HepG2 (cell line): ENCODE results near the gene SV2B. TPM values are rescaled to one million over a fixed set of nuclear protein-coding genes. Genes with fewer than 3 reads are reported as not detected.

Experiments used
- ATAC-seq: fragments of 200-7000 bp; cut with Tn5 transposase; 3 replicates; pipeline ENCODE4 v1.9.1; 2020; ENCODE audit warnings: mild to moderate bottlenecking, moderate library complexity
- BruUV-seq: library from RNA; stranded (reverse); fragments of 400-500 nt; replicated peaks from 2 replicates; lab custom pipeline; 2021; lab: Mats Ljungman, UMichigan
- CTCF ChIA-PET: fragments of 300-600 bp; formaldehyde crosslinking; extraction: SDS; loops from one replicate; lab custom pipeline; 2021; ENCODE audit warnings: low total read pairs, inconsistent platforms, low intra/inter-chr PET ratio; lab: Yijun Ruan, JAX
- POLR2A ChIA-PET: fragments of 350-600 bp; sonication (Branson Sonifier 250); formaldehyde crosslinking; loops from one replicate; lab custom pipeline; 2020; ENCODE audit warnings: antibody characterized with exemption, inconsistent platforms; lab: Yijun Ruan, JAX
- DNase-seq: peaks from one replicate; pipeline ENCODE4 v3.0.0-alpha.2; 2015; ENCODE audit warnings: low spot score
- FAIRE-seq: peaks from 3 replicates; lab custom pipeline; 2011; peaks lifted over from hg19 to GRCh38; lab: Jason Lieb, UNC
- H2AFZ ChIP-seq: one replicate; pipeline ENCODE4 v1.6.1; 2011; ENCODE audit warnings: low read length, inconsistent platforms
- H3K27ac ChIP-seq: fragments of 300-600 bp; 3 replicates; pipeline ENCODE4 v1.8.0; 2011; ENCODE audit warnings: mixed run types, mild to moderate bottlenecking, mixed read lengths, low read length, inconsistent platforms; ENCODE audit not compliant: insufficient read depth; ENCODE audit errors: extremely low read length
- H3K27me3 ChIP-seq, 2 experiments: fragments of 200-600 bp in 1 of 2; 2 replicates in 1 of 2; 3 replicates in 1 of 2; pipeline versions ENCODE4 v1.6.0 to v1.8.0; 2011; ENCODE audit warnings: low read length in 2 of 2, mild to moderate bottlenecking in 2 of 2, moderate library complexity in 2 of 2, inconsistent platforms in 1 of 2; ENCODE audit not compliant: insufficient read depth in 2 of 2, control insufficient read depth in 1 of 2
- H3K36me3 ChIP-seq, 2 experiments: fragments of 200-600 bp in 1 of 2; replicated peaks in 1 of 2; 2 replicates in 1 of 2; 3 replicates in 1 of 2; pipeline versions ENCODE4 v1.5.1 to v1.8.0; 2011; ENCODE audit warnings: low read length in 2 of 2, inconsistent platforms in 1 of 2; ENCODE audit not compliant: insufficient read depth in 2 of 2, control insufficient read depth in 1 of 2
- H3K4me1 ChIP-seq: 2 replicates; pipeline ENCODE4 v1.5.1; 2012; ENCODE audit warnings: low read length, inconsistent platforms; ENCODE audit not compliant: insufficient read depth
- H3K4me2 ChIP-seq: 2 replicates; pipeline ENCODE4 v1.6.0; 2011; ENCODE audit warnings: low read depth, low read length, inconsistent platforms
- H3K4me3 ChIP-seq, 3 experiments: fragments of 200-600 bp in 1 of 3; sonication (generic), shearing (Covaris generic) in 1 of 3; replicated peaks in 1 of 3; 2 replicates each; pipeline ENCODE4 v1.5.1; 2011 to 2016; ENCODE audit warnings: low read length in 3 of 3, inconsistent platforms in 2 of 3, low read depth in 2 of 3, mild to moderate bottlenecking in 2 of 3, control low read depth in 1 of 3, mixed read lengths in 1 of 3; ENCODE audit not compliant: insufficient read depth in 1 of 3
- H3K79me2 ChIP-seq: one replicate; pipeline ENCODE4 v1.6.1; 2011; ENCODE audit warnings: low read length, inconsistent platforms; ENCODE audit not compliant: insufficient read depth
- H3K9ac ChIP-seq: 2 replicates; pipeline ENCODE4 v1.6.0; 2011; ENCODE audit warnings: mild to moderate bottlenecking, low read depth, low read length, inconsistent platforms; ENCODE audit not compliant: insufficient read depth
- H3K9me3 ChIP-seq: 2 replicates; pipeline ENCODE4 v1.5.1; 2012; ENCODE audit warnings: mild to moderate bottlenecking, low read length
- H4K20me1 ChIP-seq: 2 replicates; pipeline ENCODE4 v1.6.0; 2011; ENCODE audit warnings: inconsistent platforms, mild to moderate bottlenecking, low read length, moderate library complexity; ENCODE audit not compliant: insufficient read depth
- BHLHE40 ChIP-seq: IDR thresholded peaks from 2 replicates; pipeline ENCODE4 v1.6.1; 2011; ENCODE audit warnings: low read length, improper control_type of control experiment
- CREM ChIP-seq, 2 experiments: sonication (generic) in 1 of 2; formaldehyde crosslinking in 1 of 2; IDR thresholded peaks; 2 replicates each; pipeline versions ENCODE4 v1.4.0 to v1.6.1; 2016 to 2020; ENCODE audit warnings: antibody characterized with exemption in 1 of 2, mild to moderate bottlenecking in 1 of 2, missing genetic modification reagents in 1 of 2
- ISL2 ChIP-seq: sonication (generic); formaldehyde crosslinking; IDR thresholded peaks from 2 replicates; pipeline ENCODE4 v1.5.0; 2020; ENCODE audit warnings: missing genetic modification reagents
- KAT7 ChIP-seq: IDR thresholded peaks from 2 replicates; pipeline ENCODE4 v1.6.1; 2018; ENCODE audit warnings: borderline replicate concordance, missing compliant biosample characterization
- MED1 ChIP-seq: sonication (generic); formaldehyde crosslinking; IDR thresholded peaks from 2 replicates; pipeline ENCODE4 v1.4.0; 2020; ENCODE audit warnings: missing genetic modification reagents
- TBX2 ChIP-seq: sonication (generic); formaldehyde crosslinking; IDR thresholded peaks from 2 replicates; pipeline ENCODE4 v1.5.0; 2020; ENCODE audit warnings: missing genetic modification reagents, mild to moderate bottlenecking, borderline replicate concordance
- THAP7 ChIP-seq: sonication (generic); formaldehyde crosslinking; IDR thresholded peaks from 2 replicates; pipeline ENCODE4 v1.8.1; 2023; ENCODE audit warnings: mild to moderate bottlenecking, missing genetic modification reagents
- THAP9 ChIP-seq: sonication (generic); formaldehyde crosslinking; IDR thresholded peaks from 2 replicates; pipeline ENCODE4; 2020; ENCODE audit warnings: missing genetic modification reagents, mild to moderate bottlenecking, borderline replicate concordance
- ZNF343 ChIP-seq: sonication (generic); formaldehyde crosslinking; IDR thresholded peaks from 2 replicates; pipeline ENCODE4 v1.4.0; 2020; ENCODE audit warnings: mild to moderate bottlenecking, missing genetic modification reagents
- WGBS: methylation state at CpG from one replicate; pipeline ENCODE4 v1.1.6; 2017; ENCODE audit warnings: low lambda C conversion rate; 5-methylcytosine and 5-hydroxymethylcytosine counted together
- in situ Hi-C: cut with HindIII; loops from 2 replicates; pipeline ENCODE4 v1.10.0; 2017; ENCODE audit warnings: low pct_unique_long_range_greater_than_20kb; ENCODE audit not compliant: extremely low pct_ligation_motif_present
- intact Hi-C: fragments of 100-400 bp; cut with micrococcal nuclease; formaldehyde crosslinking; loops from one replicate; pipeline ENCODE4 v1.10.0; 2022; ENCODE audit not compliant: unreplicated experiment
- polyA plus RNA-seq, 8 experiments: library from polyadenylated mRNA; depleted of rRNA in 3 of 8; stranded (reverse) in 7 of 8; unstranded in 1 of 8; fragments of >200 nt; fragmentation: Illumina TruSeq in 4 of 8; extraction: Trizol in 4 of 8; gene quantifications; 2 replicates each; pipeline versions ENCODE4 v1.2.1 to v1.2.3, GENCODE V29; 2011 to 2016; ENCODE audit warnings: low read depth in 4 of 8, missing spikeins in 1 of 8, mixed read lengths in 1 of 8; ENCODE audit not compliant: insufficient read depth in 1 of 8
- total RNA-seq, 5 experiments: library from RNA; depleted of rRNA; stranded (reverse); fragments of >200 nt; fragmentation: Illumina TruSeq; extraction: Trizol; gene quantifications; 2 replicates each; pipeline ENCODE4 v1.2.3, GENCODE V29; 2016; ENCODE audit warnings: low read depth in 1 of 5
- TF ChIP-seq, protein P1 (sequence below): sonication (generic); formaldehyde crosslinking; IDR thresholded peaks from 2 replicates; pipeline ENCODE4 v1.5.1; 2020; ENCODE audit warnings: mild to moderate bottlenecking, missing genetic modification reagents, moderate library complexity
- TF ChIP-seq, protein P2 (sequence below), 2 experiments: sonication (generic) in 1 of 2; formaldehyde crosslinking in 1 of 2; IDR thresholded peaks; 2 replicates each; pipeline versions ENCODE4 v1.4.0 to v1.6.1; 2016 to 2020; ENCODE audit warnings: borderline replicate concordance in 1 of 2, low read depth in 1 of 2, mild to moderate bottlenecking in 1 of 2, missing genetic modification reagents in 1 of 2

SV2B gene
- total and polyA plus RNA-seq, 2 of the 13 experiments (the other 11 are each of a cell fraction or from before 2014, with no cell fraction given), result not detected

- in situ Hi-C loops, result no loop called here
- BruUV-seq, result no TSS peak
- FAIRE-seq (no peak), DNase-seq (no peak), ATAC-seq (no peak)
- no peak overlapping the region for H3K4me2 ChIP-seq
- H3K9ac ChIP-seq, result no peak overlapping the region
- H3K79me2 ChIP-seq, result no peaks in the 10 kb centered on the region
- H3K36me3 ChIP-seq, result no peaks in the 10 kb centered on the region
- no peaks in the 10 kb centered on the region for H4K20me1 ChIP-seq
- H2AFZ ChIP-seq, result no peak overlapping the region
- H3K27me3 ChIP-seq, result peaks cover 2 to 42% of the 10 kb centered on the region in 2 experiments; a peak in 4 of 5 replicates
- ChIA-PET POLR2A (no interaction called here), CTCF (no interaction called here)
- H3K4me3 ChIP-seq, result no peak overlapping the region
- intact Hi-C loops, result no loop called here
- H3K27ac ChIP-seq, result no peak overlapping the region
- H3K4me1 ChIP-seq, result no peaks in the 10 kb centered on the region
- H3K9me3 ChIP-seq, result no peaks in the 10 kb centered on the region
- WGBS, result 26% methylated on average over 1 of the region's 1 CpG
- no peak for TF ChIP-seq ISL2 (CRISPR knock-in tag)
- TF ChIP-seq MED1 (CRISPR knock-in tag), result no peak
- TF ChIP-seq, protein P1, sequence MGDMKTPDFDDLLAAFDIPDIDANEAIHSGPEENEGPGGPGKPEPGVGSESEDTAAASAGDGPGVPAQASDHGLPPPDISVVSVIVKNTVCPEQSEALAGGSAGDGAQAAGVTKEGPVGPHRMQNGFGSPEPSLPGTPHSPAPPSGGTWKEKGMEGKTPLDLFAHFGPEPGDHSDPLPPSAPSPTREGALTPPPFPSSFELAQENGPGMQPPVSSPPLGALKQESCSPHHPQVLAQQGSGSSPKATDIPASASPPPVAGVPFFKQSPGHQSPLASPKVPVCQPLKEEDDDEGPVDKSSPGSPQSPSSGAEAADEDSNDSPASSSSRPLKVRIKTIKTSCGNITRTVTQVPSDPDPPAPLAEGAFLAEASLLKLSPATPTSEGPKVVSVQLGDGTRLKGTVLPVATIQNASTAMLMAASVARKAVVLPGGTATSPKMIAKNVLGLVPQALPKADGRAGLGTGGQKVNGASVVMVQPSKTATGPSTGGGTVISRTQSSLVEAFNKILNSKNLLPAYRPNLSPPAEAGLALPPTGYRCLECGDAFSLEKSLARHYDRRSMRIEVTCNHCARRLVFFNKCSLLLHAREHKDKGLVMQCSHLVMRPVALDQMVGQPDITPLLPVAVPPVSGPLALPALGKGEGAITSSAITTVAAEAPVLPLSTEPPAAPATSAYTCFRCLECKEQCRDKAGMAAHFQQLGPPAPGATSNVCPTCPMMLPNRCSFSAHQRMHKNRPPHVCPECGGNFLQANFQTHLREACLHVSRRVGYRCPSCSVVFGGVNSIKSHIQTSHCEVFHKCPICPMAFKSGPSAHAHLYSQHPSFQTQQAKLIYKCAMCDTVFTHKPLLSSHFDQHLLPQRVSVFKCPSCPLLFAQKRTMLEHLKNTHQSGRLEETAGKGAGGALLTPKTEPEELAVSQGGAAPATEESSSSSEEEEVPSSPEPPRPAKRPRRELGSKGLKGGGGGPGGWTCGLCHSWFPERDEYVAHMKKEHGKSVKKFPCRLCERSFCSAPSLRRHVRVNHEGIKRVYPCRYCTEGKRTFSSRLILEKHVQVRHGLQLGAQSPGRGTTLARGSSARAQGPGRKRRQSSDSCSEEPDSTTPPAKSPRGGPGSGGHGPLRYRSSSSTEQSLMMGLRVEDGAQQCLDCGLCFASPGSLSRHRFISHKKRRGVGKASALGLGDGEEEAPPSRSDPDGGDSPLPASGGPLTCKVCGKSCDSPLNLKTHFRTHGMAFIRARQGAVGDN, result no peak
- TF ChIP-seq BHLHE40, result no peak
- TF ChIP-seq THAP9 (CRISPR knock-in tag), result no peak
- no peak for TF ChIP-seq THAP7 (CRISPR knock-in tag)
- no peak for TF ChIP-seq CREM (IDR thresholded peaks at IDR 0.05)
- no peak for TF ChIP-seq CREM (CRISPR knock-in tag; IDR thresholded peaks at IDR 0.05)
- no peak for TF ChIP-seq KAT7
- TF ChIP-seq, protein P2, sequence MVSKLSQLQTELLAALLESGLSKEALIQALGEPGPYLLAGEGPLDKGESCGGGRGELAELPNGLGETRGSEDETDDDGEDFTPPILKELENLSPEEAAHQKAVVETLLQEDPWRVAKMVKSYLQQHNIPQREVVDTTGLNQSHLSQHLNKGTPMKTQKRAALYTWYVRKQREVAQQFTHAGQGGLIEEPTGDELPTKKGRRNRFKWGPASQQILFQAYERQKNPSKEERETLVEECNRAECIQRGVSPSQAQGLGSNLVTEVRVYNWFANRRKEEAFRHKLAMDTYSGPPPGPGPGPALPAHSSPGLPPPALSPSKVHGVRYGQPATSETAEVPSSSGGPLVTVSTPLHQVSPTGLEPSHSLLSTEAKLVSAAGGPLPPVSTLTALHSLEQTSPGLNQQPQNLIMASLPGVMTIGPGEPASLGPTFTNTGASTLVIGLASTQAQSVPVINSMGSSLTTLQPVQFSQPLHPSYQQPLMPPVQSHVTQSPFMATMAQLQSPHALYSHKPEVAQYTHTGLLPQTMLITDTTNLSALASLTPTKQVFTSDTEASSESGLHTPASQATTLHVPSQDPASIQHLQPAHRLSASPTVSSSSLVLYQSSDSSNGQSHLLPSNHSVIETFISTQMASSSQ (IDR thresholded peaks at IDR 0.05; ENCODE audit: low read depth), result no peak
- TF ChIP-seq, protein P2 (CRISPR knock-in tag; IDR thresholded peaks at IDR 0.05; ENCODE audit: borderline replicate concordance), result no peak
- TF ChIP-seq ZNF343, result no peak
- TF ChIP-seq TBX2 (CRISPR knock-in tag), result no peak
These were observed 4.1 kb downstream of the SV2B start for GRCh38 chr15:91104111-91104510.
